ENCODE data around the gene AXL.

DNA sequence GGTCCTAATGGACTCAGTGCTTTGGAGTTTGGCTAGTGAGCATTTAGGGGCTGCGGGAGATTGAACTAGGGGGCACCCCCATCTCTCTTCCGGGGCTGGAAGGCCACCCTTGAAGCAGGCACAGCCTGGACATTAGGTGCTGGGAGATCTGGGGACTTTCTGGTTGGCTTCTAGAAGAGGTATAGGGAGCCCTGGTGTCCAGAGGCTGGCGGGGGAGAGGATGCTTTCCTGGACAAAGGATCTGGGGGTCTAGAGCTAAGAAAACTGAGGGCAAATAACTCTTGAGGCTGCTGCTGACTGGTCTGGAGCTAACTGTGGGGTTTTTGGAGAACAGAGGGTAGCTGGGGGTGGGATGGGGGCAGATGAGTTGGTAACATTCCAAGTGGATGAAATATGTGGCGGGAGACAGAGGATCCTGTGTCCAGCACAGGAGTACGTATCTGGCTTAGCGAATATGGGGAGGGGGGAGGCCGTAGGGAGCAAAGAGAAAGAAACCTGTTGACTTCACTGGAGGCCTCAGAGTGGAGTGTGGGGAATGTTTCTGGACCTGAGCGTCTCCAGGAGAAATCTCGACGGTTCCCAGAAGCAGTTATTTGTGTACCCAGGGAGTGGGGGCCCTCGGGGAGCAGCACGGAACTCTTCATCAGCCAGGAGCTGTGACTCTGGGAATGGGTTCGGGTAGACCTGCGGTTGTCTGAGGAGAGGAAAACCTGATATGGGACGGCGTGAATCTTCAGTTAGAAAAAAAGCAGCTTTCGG is 46.6 kb downstream of the AXL start:
- TF ChIP-seq CTCF (IDR thresholded peaks at IDR 0.05) (no peak), POLR2A (IDR thresholded peaks at IDR 0.05) (no peak)

All from right lobe of liver (tissue), 4 donors.